ENCODE data around the gene LMOD3.

LMOD3 gene

GRCh38 chr3:69122403-69122802 is at the start of gene LMOD3:
Gene LMOD3, minus strand, starts transcription at chr3:69122595. Its CDS starts 209 bp downstream, at chr3:69122386.
- ATAC-seq (no peak), DNase-seq (no peak)
- Mint-ChIP-seq H3K27me3 (no peaks in the 10 kb centered on the region), H3K36me3 (ENCODE audit: low read depth) (no peaks in the 10 kb centered on the region), H3K4me3 (no peak within 1 kb of the TSS), H3K27ac (no peak within 1 kb of the TSS), H3K9me3 (no peaks in the 10 kb centered on the region), H3K4me1 (peaks cover 2% of the 10 kb centered on the region)

DNA sequence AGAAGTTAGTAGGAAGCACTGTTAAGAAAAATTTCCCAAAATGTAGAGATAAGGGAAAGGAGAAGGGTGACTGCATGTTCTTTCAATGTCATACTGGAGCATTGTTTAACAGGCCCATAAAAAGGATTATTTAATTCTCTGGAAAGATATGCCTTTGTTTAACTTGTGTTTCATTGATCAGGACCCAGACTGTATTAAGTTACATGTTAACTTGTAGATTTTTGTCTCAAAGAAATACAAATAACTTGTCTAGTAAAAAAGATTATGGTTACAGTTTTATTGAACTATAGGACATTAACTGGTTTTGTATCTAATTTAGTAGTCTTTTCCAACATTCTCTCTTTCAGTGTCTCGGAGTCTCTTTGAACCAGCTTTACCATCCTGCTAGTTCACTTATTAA is 49.7 kb upstream of the LMOD3 start:
- ATAC-seq (no peak), DNase-seq (no peak)
- Mint-ChIP-seq H3K36me3 (ENCODE audit: low read depth) (peaks cover 5% of the 10 kb centered on the region), H3K4me1 (peaks cover 2% of the 10 kb centered on the region), H3K4me3 (no peak overlapping the region), H3K27me3 (no peaks in the 10 kb centered on the region), H3K27ac (no peak overlapping the region), H3K9me3 (no peaks in the 10 kb centered on the region)

DNA sequence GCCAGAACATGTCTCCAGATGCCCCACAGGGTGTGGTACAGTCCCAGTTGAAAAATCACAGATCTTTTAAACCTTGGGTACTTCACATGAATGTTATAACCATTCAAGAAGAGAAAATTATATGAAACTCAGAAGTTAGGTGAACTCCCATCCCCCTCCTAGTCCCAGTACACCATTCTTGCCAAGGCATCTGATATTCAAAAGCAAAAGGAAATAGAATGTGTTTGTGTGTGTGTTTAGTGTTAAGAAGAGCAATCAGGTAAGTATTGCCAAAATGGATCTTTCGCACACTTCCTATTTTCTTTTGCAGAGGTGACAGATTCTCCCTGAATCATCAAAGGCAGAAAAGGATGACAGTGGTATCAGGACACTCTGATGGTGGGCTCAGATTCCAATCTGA is 44.1 kb upstream of the LMOD3 start:
- peaks cover 2% of the 10 kb centered on the region for H3K36me3 Mint-ChIP-seq (ENCODE audit: low read depth)
- DNase-seq: no peak
- peak overlapping the region; percentile 44 for H3K27ac Mint-ChIP-seq
- peaks cover 4% of the 10 kb centered on the region for H3K4me1 Mint-ChIP-seq
- no peaks in the 10 kb centered on the region for H3K9me3 Mint-ChIP-seq
- no peak for ATAC-seq
- no peak overlapping the region for H3K4me3 Mint-ChIP-seq
- no peaks in the 10 kb centered on the region for H3K27me3 Mint-ChIP-seq

DNA sequence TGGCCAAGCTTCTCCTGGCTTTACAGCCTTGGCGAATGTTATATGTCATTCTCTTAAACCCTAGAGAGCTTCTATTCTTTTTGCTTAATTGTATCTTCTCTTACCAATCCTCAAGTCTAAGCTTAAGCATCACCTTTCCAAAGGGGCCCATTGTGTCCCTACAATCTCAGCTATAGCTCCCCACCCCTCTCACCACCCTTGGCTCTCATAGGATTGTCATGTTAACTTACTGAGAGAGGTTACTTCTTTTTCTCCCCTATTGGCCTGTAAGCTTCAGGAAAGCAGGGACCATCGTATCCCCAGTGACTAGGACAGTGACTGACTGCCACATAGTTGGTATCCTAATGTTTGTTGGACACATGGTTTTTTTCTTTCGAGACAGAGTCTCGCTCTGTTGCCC is 43.3 kb upstream of the LMOD3 start:
- no peak for ATAC-seq
- no peak for DNase-seq
- H3K27ac Mint-ChIP-seq: no peak overlapping the region
- H3K27me3 Mint-ChIP-seq: no peaks in the 10 kb centered on the region
- no peak overlapping the region for H3K4me3 Mint-ChIP-seq
- no peaks in the 10 kb centered on the region for H3K9me3 Mint-ChIP-seq
- H3K4me1 Mint-ChIP-seq: peaks cover 7% of the 10 kb centered on the region
- no peaks in the 10 kb centered on the region for H3K36me3 Mint-ChIP-seq (ENCODE audit: low read depth)

GRCh38 chr3:69164296-69164695 is 41.9 kb upstream of the LMOD3 start:
- H3K27ac Mint-ChIP-seq: no peak overlapping the region
- ATAC-seq: no peak
- no peaks in the 10 kb centered on the region for H3K9me3 Mint-ChIP-seq
- no peak for DNase-seq
- no peaks in the 10 kb centered on the region for H3K36me3 Mint-ChIP-seq (ENCODE audit: low read depth)
- no peak overlapping the region for H3K4me3 Mint-ChIP-seq
- peaks cover 17% of the 10 kb centered on the region for H3K4me1 Mint-ChIP-seq
- no peaks in the 10 kb centered on the region for H3K27me3 Mint-ChIP-seq

GRCh38 chr3:69162308-69162980 is 40.0 kb upstream of the LMOD3 start:
- Mint-ChIP-seq H3K36me3 (ENCODE audit: low read depth) (no peaks in the 10 kb centered on the region), H3K27ac (no peak overlapping the region), H3K4me3 (no peak overlapping the region), H3K9me3 (no peaks in the 10 kb centered on the region), H3K27me3 (no peaks in the 10 kb centered on the region), H3K4me1 (peaks cover 17% of the 10 kb centered on the region)
- DNase-seq: no peak
- ATAC-seq: no peak

DNA sequence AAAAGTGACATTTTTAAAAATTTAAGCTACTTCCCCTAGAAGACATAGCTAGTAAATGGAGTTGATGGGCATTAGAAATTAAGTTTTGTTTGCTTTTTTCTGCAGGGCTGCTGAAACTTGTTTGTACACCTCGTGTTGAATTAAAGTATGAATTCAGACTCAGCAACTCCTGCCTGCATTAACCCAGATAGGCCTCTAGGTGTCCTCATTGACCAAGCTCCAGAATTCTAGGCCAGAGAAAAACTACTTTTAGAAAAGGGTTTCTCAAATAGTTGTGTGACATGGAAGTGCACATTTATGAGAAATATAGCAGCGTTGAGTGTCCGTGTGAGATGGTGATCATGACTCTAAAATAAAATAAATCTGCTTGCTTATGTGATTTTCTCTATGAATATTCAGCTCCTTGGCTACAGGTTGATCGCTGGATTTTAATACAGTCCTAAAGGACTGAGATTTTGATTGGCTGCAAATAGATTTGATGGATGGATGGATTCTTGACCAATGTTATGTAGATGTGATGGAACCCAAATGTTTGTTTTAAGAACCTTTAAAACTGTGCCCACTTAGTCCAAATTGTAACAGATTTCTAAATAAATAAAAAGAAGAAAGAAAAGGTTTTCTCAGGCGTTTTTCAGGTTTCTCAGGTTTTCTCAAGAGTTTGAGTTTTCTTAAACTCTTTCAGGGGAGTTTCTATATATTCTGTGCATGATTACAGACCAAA is 39.4 kb upstream of the LMOD3 start:
- DNase-seq (peak; percentile 23), ATAC-seq (no peak)
- Mint-ChIP-seq H3K4me3 (no peak overlapping the region), H3K36me3 (ENCODE audit: low read depth) (no peaks in the 10 kb centered on the region), H3K9me3 (no peaks in the 10 kb centered on the region), H3K27me3 (no peaks in the 10 kb centered on the region), H3K4me1 (peaks cover 17% of the 10 kb centered on the region), H3K27ac (no peak overlapping the region)

- no peaks in the 10 kb centered on the region for H3K9me3 Mint-ChIP-seq
Observed at GRCh38 chr3:69160525-69160924, 38.1 kb upstream of the LMOD3 start.

GRCh38 chr3:69160107-69160506 is 37.7 kb upstream of the LMOD3 start:
- H3K9me3 Mint-ChIP-seq: no peaks in the 10 kb centered on the region
- H3K4me1 Mint-ChIP-seq: peaks cover 17% of the 10 kb centered on the region
- H3K27ac Mint-ChIP-seq: peak overlapping the region; percentile 53
- ATAC-seq (peak; percentile 67), DNase-seq (no peak)
- H3K27me3 Mint-ChIP-seq: no peaks in the 10 kb centered on the region
- no peaks in the 10 kb centered on the region for H3K36me3 Mint-ChIP-seq (ENCODE audit: low read depth)
- H3K4me3 Mint-ChIP-seq: no peak overlapping the region

More at GRCh38 chr3:69160525-69160924, 38.1 kb upstream of the LMOD3 start:
- Mint-ChIP-seq H3K27me3 (no peaks in the 10 kb centered on the region), H3K36me3 (ENCODE audit: low read depth) (no peaks in the 10 kb centered on the region), H3K27ac (peak overlapping the region; percentile 53), H3K4me1 (peaks cover 17% of the 10 kb centered on the region), H3K4me3 (no peak overlapping the region)
- DNase-seq (no peak), ATAC-seq (peak; percentile 60)

GRCh38 chr3:69149586-69149985 is 27.2 kb upstream of the LMOD3 start:
- no peak overlapping the region for H3K4me3 Mint-ChIP-seq
- H3K36me3 Mint-ChIP-seq (ENCODE audit: low read depth): no peaks in the 10 kb centered on the region
- H3K27ac Mint-ChIP-seq: no peak overlapping the region
- H3K27me3 Mint-ChIP-seq: peaks cover 5% of the 10 kb centered on the region
- H3K4me1 Mint-ChIP-seq: no peaks in the 10 kb centered on the region
- no peaks in the 10 kb centered on the region for H3K9me3 Mint-ChIP-seq
- DNase-seq (no peak), ATAC-seq (no peak)

DNA sequence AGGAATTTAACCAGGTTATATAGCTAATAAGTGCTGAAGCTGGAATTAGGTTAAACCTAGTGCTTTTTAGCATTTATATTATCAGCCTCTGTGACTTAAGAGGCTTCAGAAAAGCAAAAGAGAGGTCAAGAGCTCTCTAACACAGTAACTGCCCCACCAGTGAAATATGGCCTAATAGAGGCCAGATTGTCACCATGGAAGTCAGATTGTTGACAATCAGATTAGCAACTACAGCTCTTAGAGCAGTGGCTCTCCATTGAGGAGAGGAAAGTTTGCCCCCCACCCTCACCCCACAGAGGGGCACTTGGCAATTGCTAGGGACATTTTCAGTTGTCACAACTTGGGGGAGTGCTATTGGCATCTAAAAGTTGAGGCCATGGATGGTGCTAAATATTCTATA is 23.3 kb upstream of the LMOD3 start:
- H3K27ac Mint-ChIP-seq: no peak overlapping the region
- no peaks in the 10 kb centered on the region for H3K27me3 Mint-ChIP-seq
- H3K36me3 Mint-ChIP-seq (ENCODE audit: low read depth): no peaks in the 10 kb centered on the region
- H3K4me3 Mint-ChIP-seq: no peak overlapping the region
- no peak for ATAC-seq
- no peaks in the 10 kb centered on the region for H3K4me1 Mint-ChIP-seq
- no peak for DNase-seq
- H3K9me3 Mint-ChIP-seq: no peaks in the 10 kb centered on the region

DNA sequence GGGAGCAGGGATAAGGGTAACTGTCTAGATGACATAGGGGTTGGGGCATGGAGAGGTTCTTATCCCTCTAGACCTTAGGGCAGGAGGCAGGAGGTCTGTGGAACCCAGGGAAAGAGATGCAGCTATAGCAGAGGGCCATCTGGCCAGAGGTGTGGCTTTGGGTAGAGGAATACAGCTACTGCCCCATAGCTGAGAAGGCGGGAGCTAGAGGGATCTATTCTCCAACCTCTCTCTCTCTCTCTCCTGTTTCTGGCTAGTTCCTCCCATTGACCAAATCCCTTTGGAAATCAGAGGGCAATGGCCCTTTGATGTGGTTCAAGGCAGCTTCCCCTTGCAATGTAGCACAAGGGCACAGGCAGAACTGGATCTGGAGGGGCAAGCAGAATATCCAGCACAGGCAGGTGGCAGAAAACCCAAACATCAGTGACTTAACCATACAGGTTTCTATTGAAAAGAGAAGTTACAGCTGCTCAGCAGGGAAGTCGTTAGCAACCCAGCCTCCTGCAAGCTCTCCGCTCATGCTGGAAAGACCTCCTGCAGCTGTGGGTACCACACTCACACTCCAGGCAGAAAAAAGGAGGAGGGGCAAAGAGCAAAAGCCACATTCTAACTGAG is 22.3 kb upstream of the LMOD3 start:
- no peak overlapping the region for H3K4me3 Mint-ChIP-seq
- H3K9me3 Mint-ChIP-seq: no peaks in the 10 kb centered on the region
- H3K36me3 Mint-ChIP-seq (ENCODE audit: low read depth): no peaks in the 10 kb centered on the region
- H3K4me1 Mint-ChIP-seq: no peaks in the 10 kb centered on the region
- DNase-seq (no peak), ATAC-seq (no peak)
- peaks cover 2% of the 10 kb centered on the region for H3K27me3 Mint-ChIP-seq
- no peak overlapping the region for H3K27ac Mint-ChIP-seq

DNA sequence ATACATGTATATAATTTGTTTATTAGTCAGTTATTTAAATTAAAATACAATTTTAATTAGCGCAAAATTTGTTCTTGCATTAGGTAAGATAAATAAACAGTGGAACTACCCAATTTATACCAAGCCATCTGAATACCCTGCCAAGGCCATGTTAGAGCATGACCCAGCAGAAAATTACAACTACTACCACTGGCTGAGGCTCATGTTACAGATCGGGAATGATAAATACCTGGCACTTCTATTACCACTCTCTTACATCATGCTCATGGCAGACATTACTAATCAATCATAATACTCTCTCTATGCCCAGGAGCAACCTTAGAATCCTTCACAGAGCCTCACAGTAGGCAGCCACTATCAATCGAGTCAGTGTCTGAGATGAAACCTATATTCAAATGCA is 21.2 kb upstream of the LMOD3 start:
- Mint-ChIP-seq H3K27ac (no peak overlapping the region), H3K4me3 (no peak overlapping the region), H3K9me3 (no peaks in the 10 kb centered on the region), H3K27me3 (peaks cover 6% of the 10 kb centered on the region), H3K36me3 (ENCODE audit: low read depth) (no peaks in the 10 kb centered on the region), H3K4me1 (no peaks in the 10 kb centered on the region)
- ATAC-seq (no peak), DNase-seq (no peak)

DNA sequence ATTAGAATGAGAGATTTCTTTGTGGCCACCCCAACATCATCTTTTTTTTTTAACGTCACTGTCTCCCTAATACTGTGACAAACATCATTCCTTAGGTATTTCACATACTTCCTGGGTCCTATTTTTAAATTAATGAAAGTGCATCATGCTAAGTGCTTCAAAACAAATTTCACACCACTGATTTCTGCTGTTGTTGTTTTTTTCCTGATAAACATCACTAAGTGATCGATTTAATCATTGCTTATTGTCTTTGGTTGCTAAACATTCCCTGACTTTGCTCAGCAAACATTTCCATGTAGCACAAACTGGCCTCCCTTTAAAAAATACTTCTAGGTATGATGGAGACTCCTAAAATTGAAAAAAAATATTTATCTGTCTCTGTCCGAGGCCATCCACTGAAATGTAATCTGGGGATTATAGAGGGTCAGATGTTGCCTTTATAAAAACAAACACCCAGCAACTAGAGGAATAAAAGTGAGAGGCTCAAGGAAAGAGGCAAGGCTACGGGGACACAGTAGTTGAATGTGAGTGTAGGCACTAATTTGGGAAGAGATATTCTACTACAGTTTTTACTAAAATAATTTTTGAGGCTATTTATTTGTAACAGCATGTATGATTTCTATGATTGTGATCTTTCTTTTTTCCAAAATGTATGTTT is 20.5 kb upstream of the LMOD3 start:
- H3K4me1 Mint-ChIP-seq: no peaks in the 10 kb centered on the region
- no peak for ATAC-seq
- no peak for DNase-seq
- H3K27me3 Mint-ChIP-seq: peaks cover 6% of the 10 kb centered on the region
- H3K4me3 Mint-ChIP-seq: no peak overlapping the region
- H3K27ac Mint-ChIP-seq: no peak overlapping the region
- no peaks in the 10 kb centered on the region for H3K36me3 Mint-ChIP-seq (ENCODE audit: low read depth)
- no peaks in the 10 kb centered on the region for H3K9me3 Mint-ChIP-seq

DNA sequence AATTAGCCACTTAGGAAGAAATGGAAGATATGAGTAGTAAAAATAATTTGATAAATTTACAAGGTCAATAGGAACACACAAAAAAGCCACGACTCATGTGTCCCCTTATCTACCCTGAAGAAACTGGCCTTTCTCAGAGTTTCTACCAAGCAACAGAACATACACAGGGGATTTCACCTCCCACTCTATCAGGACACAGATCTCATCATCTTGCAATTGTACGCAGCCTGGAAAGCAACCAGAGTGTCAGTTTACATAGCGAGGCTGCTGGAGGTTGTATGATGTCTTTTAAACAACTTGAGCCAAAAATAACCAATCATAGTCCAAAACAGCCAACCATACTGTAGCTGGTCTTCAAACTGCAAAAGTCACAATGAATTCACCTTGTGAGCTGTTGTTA is 19.7 kb upstream of the LMOD3 start:
- Mint-ChIP-seq H3K36me3 (ENCODE audit: low read depth) (no peaks in the 10 kb centered on the region), H3K4me3 (no peak overlapping the region), H3K27me3 (peaks cover 6% of the 10 kb centered on the region), H3K9me3 (no peaks in the 10 kb centered on the region), H3K27ac (no peak overlapping the region), H3K4me1 (no peaks in the 10 kb centered on the region)
- DNase-seq (no peak), ATAC-seq (no peak)

Measured in activated naive CD8-positive, alpha-beta T cell treated with anti-CD3 and anti-CD28 coated beads, Interleukin-2, amount 50 U/mL, for 24 hours (primary cell).